PFSK-1 (cell line): ENCODE results near the gene OR6M1.

Source experiments
- POLR2AphosphoS5 ChIP-seq: IDR thresholded peaks from 2 replicates; pipeline ENCODE4 v1.6.1; 2012; ENCODE audit warnings: low read depth, mild to moderate bottlenecking, control low read depth, low read length, moderate library complexity
- TAF1 ChIP-seq: IDR thresholded peaks from 2 replicates; pipeline ENCODE4 v1.6.1; 2012; ENCODE audit warnings: low read length, control low read depth, borderline replicate concordance; ENCODE audit not compliant: insufficient read depth

GRCh38 chr11:123760894-123761293, 45.3 kb downstream of the OR6M1 start:
- TF ChIP-seq POLR2AphosphoS5: no peak
- no peak for TF ChIP-seq TAF1
